CD4-positive, alpha-beta T cell treated with Interleukin-15 for 4 hours (primary cell): Measurements from ENCODE around the gene NOS1AP.
"Not testable (repeated sequence)": the region's sequence is repeated elsewhere in the genome, so short reads cannot be mapped to it uniquely, and the experiment has no call there.

ENCODE experiments used
- DNase-seq: peaks from one replicate; pipeline ENCODE4 v3.0.0-alpha.2; 2020; ENCODE audit warnings: low spot score

The NOS1AP gene

DNA sequence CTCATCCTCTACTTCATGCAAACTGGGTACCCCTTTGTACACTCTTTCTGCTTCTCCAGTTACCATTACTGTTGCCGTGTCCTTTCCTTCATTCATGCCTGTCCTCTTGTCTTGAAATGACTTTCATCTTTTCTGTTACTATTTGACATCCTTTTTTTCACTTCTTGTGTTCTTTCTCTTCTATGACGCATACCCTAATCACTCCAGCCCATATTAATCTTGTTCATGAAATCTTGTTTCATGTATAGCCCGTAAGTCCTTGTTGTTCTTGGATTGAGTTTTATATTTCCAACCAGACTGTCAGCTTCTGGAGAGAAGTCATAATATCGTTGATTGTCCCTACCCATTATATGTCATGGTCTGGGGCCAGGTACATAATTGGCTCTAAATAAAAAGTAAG is 126.1 kb downstream of the NOS1AP start:
- no peak for DNase-seq

DNA sequence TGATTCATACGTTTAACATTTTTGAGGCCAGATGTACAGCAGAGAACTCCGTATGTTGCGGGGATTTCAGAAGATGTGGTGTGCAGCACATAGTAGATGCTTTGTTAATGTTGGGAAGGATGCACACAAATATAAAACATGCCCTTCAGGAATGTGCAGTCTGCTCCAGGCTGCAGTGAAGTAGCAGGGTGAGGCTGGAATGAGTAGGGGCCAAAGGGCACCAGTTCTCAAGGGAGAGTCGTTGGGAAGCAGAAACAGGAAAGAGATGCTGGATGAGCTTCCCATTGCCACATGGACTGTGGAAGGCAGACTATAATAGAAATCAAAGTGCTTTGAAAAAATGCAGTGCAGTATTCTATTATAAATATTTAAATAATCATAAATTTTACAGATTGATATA is 126.9 kb downstream of the NOS1AP start:
- DNase-seq: no peak

DNA sequence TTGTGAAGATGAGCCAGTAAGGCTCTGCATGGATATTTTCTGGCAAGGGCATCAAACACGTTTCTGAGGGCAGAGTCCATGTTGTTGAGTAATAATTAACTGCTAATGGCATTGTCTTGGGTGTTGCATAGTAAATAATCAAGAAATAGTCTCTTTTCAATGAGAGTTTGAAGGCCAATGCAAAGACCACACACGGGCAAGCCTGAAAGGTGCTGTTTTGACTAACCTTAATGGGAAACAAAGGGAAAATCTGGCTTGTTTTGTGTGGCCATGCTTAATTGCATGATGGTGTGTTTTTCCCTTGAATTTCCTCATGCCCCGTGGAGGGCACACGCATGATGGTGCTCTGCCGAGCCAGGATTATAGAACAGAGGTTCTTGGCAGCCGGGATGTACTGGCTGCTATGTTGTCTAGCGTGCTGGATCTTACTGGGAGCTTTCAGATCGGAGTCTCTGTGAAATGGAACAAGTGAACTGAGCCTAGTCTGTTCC is 127.6 kb downstream of the NOS1AP start:
- DNase-seq: no peak

- DNase-seq: no peak
Measured at GRCh38 chr1:162197615-162198421, 128.3 kb downstream of the NOS1AP start.

GRCh38 chr1:162200096-162200847 is 130.8 kb downstream of the NOS1AP start:
- DNase-seq: no peak

DNA sequence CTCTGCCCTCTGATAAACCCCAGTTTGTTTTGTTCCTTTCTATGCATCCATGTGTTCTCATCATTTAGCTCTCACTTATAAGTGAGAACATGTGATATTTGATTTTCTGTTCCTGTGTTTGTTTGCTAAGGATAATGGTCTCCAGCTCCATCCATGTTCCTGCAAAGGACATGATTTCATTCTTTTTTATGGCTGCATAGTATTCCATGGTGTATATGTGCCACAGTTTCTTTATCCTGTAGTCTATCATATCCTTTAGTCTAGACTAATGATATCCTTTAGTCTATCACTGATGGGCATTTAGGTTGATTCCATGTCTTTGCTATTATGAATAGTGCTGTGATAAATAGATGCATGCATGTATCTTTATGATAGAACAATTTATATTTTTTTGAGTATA is 131.6 kb downstream of the NOS1AP start:
- DNase-seq: not testable (repeated sequence)

- no peak for DNase-seq
Measured at GRCh38 chr1:162204129-162204822, 134.8 kb downstream of the NOS1AP start.

DNA sequence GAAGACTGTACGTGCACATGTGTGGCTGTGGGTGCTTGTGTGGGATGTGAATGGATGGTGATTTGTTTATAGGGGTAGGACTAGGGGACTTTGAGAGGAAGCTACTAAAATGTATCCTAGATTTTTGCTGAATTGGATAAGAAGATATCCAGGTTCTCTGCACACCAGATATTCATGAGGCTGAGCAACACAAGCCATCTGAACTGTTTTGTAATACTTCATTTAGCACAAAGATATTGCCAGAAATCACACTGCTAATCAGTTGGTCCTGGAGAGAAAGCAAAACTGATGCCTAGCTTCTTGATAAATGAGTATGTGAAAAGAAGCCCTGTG is 135.3 kb downstream of the NOS1AP start:
- DNase-seq: no peak

DNA sequence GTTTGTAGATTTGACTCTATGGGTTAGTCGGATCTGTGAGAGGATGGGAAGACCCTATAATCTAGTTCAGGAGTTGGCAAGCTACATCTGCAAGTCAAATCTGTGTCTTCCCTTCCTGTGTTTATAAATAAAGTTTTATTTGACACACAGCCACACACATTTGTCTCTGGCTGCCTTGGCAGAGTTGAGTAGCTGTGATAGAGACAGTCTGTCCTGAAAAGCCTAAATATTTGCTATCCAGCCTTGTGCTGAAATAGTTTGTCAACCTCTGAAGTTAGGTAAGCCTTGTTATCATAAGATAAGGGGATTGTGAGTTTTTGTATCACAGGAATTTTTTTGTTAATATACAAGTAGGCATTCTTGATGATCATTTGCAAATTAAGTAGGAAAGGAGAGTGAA is 136.8 kb downstream of the NOS1AP start:
- no peak for DNase-seq

DNA sequence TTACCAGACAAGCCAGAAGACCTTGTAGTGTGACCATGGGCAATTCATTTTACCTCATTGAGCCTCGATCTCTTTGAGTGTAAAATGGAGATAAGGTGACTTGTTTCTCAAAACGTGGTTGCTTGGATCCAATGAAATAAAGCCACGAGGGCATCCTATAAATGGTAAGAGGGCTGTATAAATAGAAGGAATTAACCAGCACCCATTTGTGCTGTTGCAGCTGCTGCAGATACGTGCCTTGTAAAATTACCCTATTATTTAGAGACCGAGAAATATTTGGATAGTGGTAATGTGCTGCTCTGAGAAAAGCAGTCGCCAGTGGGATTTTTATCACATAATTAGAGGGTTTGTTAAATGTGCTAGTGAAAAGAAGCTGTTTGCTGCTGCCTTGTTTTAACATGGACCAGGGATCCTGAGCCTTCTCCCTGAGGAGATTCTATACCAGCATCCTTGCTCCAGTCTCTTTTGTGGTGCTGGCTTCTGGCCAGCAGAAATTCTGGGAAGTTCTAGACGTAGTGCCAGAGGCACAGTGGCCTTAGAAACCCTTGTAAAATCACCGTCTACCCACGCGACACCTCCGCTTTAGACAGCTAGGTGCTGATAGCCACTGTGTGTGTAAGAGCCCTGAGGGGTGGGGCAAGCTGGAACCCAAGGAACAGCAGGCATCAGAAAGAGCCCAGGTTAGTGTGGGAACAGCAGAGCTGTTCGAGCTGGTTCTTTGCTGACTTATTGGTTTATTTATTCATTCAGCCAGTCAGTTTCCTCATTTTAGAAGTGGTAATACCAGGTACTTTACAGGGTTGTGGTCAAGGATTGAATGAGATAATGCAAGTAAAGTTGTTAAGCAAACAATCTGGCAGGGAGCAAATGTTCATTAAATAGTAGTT is 137.5 kb downstream of the NOS1AP start:
- no peak for DNase-seq

GRCh38 chr1:162207862-162208261 is 138.4 kb downstream of the NOS1AP start:
- DNase-seq: no peak

GRCh38 chr1:162210196-162210595 is 140.7 kb downstream of the NOS1AP start:
- no peak for DNase-seq

GRCh38 chr1:162212713-162213112 is 143.2 kb downstream of the NOS1AP start:
- DNase-seq: no peak

DNA sequence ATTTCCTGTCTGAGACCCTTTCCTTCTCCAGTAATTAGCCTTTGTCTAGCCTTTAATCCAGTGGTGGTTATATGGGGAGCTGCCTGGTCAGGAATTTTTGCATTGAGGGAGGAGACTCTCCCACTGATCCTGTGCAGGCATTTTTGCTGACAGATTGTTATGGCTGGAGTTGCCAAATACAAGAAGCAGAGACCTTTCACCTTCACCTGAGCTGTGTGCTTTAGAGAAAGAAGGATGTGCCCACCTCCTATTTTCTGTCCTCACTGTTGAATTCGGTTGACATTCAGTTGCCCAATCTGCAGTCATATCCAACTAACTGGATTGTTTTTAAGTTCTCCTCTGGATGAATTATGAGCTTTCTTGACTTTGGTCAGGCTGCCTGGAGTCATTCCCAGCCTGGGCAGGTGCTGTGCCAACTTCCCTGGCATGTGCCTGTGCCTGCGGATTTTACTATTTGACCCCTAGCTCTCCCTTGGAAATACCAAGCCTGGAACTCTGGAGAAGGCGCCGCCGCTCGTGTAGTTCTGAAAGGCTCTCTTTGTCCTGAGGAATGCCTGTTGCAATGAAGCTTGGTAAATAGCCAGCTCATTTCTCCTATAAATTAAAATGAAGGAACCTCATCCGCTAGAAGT is 143.9 kb downstream of the NOS1AP start:
- DNase-seq: no peak

DNA sequence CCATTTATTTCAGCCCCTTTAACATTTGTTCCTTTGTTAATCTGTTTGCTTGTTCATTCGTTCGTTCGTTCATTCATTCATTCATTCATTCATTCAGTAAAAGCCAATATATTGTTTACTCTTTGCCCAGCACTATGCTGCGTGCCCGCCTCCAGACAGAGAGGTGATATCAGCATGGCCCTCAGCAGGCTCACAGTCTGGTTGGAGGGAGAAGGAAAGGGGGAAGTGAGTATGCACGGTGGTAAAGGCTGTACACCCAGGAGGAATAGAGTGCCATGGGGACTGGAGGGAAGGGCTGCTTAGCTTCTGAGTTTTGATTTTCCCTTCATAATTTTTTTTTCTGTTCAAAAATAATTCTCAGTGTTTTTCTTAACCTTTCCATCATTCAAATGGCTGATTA is 144.7 kb downstream of the NOS1AP start:
- DNase-seq: no peak

DNA sequence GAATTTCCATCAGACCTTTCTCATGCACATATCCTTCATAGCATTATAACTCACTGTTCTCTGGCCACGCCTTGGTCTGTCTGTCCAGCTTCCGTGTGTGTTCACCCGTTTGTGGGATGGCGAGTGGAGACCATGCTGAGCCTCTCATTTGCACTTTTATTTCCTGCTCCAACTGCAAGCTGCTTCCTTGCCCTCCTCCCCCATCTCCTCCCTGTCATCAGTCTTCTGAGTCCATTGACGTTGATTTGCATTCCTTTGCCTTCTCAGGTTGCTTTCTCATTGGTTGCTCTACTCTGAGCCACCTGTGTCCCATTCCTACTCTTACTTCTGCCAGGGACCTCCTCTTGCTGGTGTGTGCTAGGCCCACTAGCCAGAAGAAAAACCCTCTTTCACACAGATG is 146.4 kb downstream of the NOS1AP start:
- no peak for DNase-seq

- DNase-seq: no peak
Measured at GRCh38 chr1:162216604-162217003, 147.1 kb downstream of the NOS1AP start.

DNA sequence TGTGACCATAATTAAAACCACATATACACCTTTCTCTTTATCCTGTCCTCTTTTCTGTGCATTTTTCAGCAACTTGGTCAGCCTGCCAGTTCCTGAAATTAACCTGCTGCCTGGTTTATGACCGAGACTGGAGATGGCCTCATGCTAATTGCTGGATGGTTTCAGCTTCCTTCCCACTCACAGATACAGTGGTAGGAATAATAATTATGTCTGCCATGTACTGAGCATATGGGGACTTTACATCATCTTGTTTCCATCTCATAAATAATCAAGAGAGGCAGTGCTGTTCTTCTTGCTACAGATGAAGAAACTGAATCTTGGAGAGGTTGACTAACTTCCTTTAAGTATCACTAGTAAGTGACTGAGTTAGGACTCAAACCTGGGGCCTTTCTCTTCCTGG is 148.2 kb downstream of the NOS1AP start:
- no peak for DNase-seq

DNA sequence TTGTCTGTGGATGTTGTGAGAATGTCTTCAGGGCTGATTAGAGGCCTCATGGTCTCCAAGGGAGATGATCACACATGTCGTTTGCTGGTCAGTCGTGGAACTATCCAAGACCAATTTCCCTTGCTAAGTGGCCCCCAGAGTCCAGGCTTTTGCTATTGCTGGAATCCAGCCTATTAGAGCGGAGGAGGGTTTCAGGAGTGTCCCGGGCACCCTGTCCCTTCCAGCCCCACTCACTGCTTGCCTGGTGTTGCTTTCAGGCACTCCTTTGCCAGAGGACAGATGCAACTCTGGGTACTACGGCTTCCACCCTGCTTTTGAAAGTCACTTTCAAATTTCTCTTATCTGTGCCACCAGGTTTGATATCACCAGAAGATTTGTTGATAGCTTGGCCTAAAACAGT is 149.1 kb downstream of the NOS1AP start:
- DNase-seq: no peak

DNA sequence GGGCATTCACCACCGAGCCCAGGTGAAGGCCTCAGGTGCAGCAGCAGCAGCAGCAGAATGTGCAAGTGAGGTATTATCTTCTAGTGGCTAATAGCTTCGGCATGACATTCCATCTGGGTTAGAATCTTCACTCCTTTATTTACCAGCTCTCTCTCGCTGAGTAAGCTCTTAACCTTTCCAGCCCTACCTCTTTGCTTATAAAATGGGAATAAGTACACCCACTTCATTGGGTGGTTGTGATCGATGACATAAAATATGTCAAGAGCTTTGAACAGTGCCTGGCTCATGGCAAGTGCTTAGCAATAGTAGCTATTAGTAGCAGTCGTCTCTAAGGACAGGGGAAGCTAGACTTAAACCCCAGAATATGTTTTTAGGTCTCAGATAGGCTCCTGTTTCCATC is 149.5 kb downstream of the NOS1AP start:
- DNase-seq: no peak

GRCh38 chr1:162219461-162219860 is 150.0 kb downstream of the NOS1AP start:
- no peak for DNase-seq
